GM12878 (cell line): ENCODE measurements around the gene HMMR. TPM values are rescaled to one million over a fixed set of nuclear protein-coding genes. Genes with fewer than 3 reads are reported as not detected.

Experiments
- ATAC-seq: fragments of 200-7000 bp; cut with Tn5 transposase; 3 replicates; pipeline ENCODE4 v1.9.1; 2020; ENCODE audit warnings: mild to moderate bottlenecking, moderate library complexity
- BruUV-seq: library from RNA; stranded (reverse); fragments of 400-500 nt; replicated peaks from 2 replicates; lab custom pipeline; 2021; lab: Mats Ljungman, UMichigan
- CTCF ChIA-PET: fragments of 300-600 bp; sonication (Branson Sonifier 250); formaldehyde crosslinking; extraction: SDS; loops from one replicate; lab custom pipeline; 2021; ENCODE audit warnings: inconsistent platforms; lab: Yijun Ruan, JAX
- POLR2A ChIA-PET: fragments of 350-600 bp; formaldehyde crosslinking; extraction: SDS; loops from one replicate; lab custom pipeline; 2021; ENCODE audit warnings: inconsistent platforms; lab: Charles Lee
- RAD21 ChIA-PET: fragments of 300-600 bp; sonication (Branson Sonifier 250); formaldehyde crosslinking; loops from one replicate; lab custom pipeline; 2023; ENCODE audit warnings: antibody characterized with exemption; ENCODE audit not compliant: unreplicated experiment; lab: Charles Lee
- SMC1A ChIA-PET: fragments of 300-600 bp; sonication (Branson Sonifier 250); formaldehyde crosslinking; loops from one replicate; lab custom pipeline; 2023; ENCODE audit not compliant: unreplicated experiment, uncharacterized antibody; lab: Charles Lee
- DNase-seq: peaks from one replicate; pipeline ENCODE4 v3.0.0-alpha.2; 2011; ENCODE audit warnings: low read depth, low spot score
- FAIRE-seq: peaks from 3 replicates; lab custom pipeline; 2011; peaks lifted over from hg19 to GRCh38; lab: Jason Lieb, UNC
- H2AFZ ChIP-seq: 2 replicates; pipeline ENCODE4 v1.6.0; 2011; ENCODE audit warnings: low read depth, low read length, control low read depth; ENCODE audit not compliant: control insufficient read depth
- H3K27ac ChIP-seq: 2 replicates; pipeline ENCODE4 v1.5.1; 2011; ENCODE audit warnings: control low read depth; ENCODE audit not compliant: control insufficient read depth, insufficient read depth
- H3K27me3 ChIP-seq, 2 experiments: replicated peaks in 1 of 2; 2 replicates each; pipeline versions ENCODE4 v1.6.0 to v1.6.1; 2011; ENCODE audit warnings: low read length in 1 of 2; ENCODE audit not compliant: control insufficient read depth in 2 of 2, insufficient read depth in 2 of 2
- H3K36me3 ChIP-seq, 2 experiments: 2 replicates each; pipeline ENCODE4 v1.5.1; 2011; ENCODE audit warnings: low read length in 1 of 2; ENCODE audit not compliant: control insufficient read depth in 2 of 2, insufficient read depth in 2 of 2
- H3K4me1 ChIP-seq: 2 replicates; pipeline ENCODE4 v1.6.1; 2011; ENCODE audit warnings: mild to moderate bottlenecking, low read length, moderate library complexity, mixed read lengths; ENCODE audit not compliant: control insufficient read depth, insufficient read depth
- H3K4me2 ChIP-seq: 2 replicates; pipeline ENCODE4 v1.6.0; 2011; ENCODE audit warnings: control low read depth; ENCODE audit not compliant: control insufficient read depth, insufficient read depth
- H3K4me3 ChIP-seq: fragments of 200-600 bp; sonication (generic); 2 replicates; pipeline ENCODE4 v1.5.1; 2016
- H3K79me2 ChIP-seq: 2 replicates; pipeline ENCODE4 v1.6.0; 2011; ENCODE audit warnings: low read length; ENCODE audit not compliant: control insufficient read depth, insufficient read depth
- H3K9ac ChIP-seq: 2 replicates; pipeline ENCODE4 v1.8.0; 2011; ENCODE audit warnings: low read length, control low read depth, mixed read lengths; ENCODE audit not compliant: control insufficient read depth, insufficient read depth
- H3K9me3 ChIP-seq: replicated peaks from 3 replicates; pipeline ENCODE4 v1.5.1; 2011; ENCODE audit warnings: mild to moderate bottlenecking, low read length; ENCODE audit not compliant: control insufficient read depth, insufficient read depth
- H4K20me1 ChIP-seq: 2 replicates; pipeline ENCODE4 v1.6.0; 2011; ENCODE audit not compliant: control insufficient read depth, insufficient read depth
- ATF7 ChIP-seq: fragments of 450-650 bp; IDR thresholded peaks from 2 replicates; pipeline ENCODE4 v1.6.1; 2016; ENCODE audit warnings: low read depth, mild to moderate bottlenecking
- CHD1 ChIP-seq: IDR thresholded peaks from 2 replicates; pipeline ENCODE4 v1.6.1; 2012; ENCODE audit warnings: low read depth, low read length, improper control_type of control experiment
- CREM ChIP-seq: IDR thresholded peaks from 2 replicates; pipeline ENCODE4 v1.6.1; 2014; ENCODE audit warnings: antibody characterized with exemption, low read depth
- CUX1 ChIP-seq: IDR thresholded peaks from 2 replicates; pipeline ENCODE4 v1.6.1; 2012; ENCODE audit warnings: improper control_type of control experiment, low read depth, low read length; ENCODE audit not compliant: insufficient replicate concordance
- IRF3 ChIP-seq: fragments of 450-650 bp; IDR thresholded peaks from 2 replicates; pipeline ENCODE4 v1.6.1; 2014; ENCODE audit warnings: mild to moderate bottlenecking
- KAT2A ChIP-seq: conservative IDR thresholded peaks from 2 replicates; pipeline ENCODE4 v1.6.1; 2011; ENCODE audit warnings: low read depth, low read length; ENCODE audit not compliant: control insufficient read depth
- NFYA ChIP-seq: IDR thresholded peaks from 2 replicates; pipeline ENCODE4 v1.6.1; 2011; ENCODE audit warnings: low read depth, mild to moderate bottlenecking, low read length, improper control_type of control experiment, borderline replicate concordance
- NR2C2 ChIP-seq: IDR thresholded peaks from 2 replicates; pipeline ENCODE4 v1.6.1; 2011; ENCODE audit warnings: borderline replicate concordance, low read depth; ENCODE audit not compliant: control insufficient read depth, insufficient read length
- NRF1 ChIP-seq: conservative IDR thresholded peaks from 2 replicates; pipeline ENCODE4 v1.6.1; 2011; ENCODE audit warnings: mild to moderate bottlenecking, low read depth, low read length, improper control_type of control experiment
- POLR2AphosphoS2 ChIP-seq: IDR thresholded peaks from 2 replicates; pipeline ENCODE4 v1.6.1; 2011; ENCODE audit warnings: low read depth, mild to moderate bottlenecking, low read length, improper control_type of control experiment, moderate library complexity
- PRDM15 ChIP-seq: fragments of 450-650 bp; formaldehyde crosslinking; IDR thresholded peaks from 2 replicates; pipeline ENCODE4 v1.4.0; 2020; ENCODE audit warnings: mild to moderate bottlenecking, moderate library complexity
- SMARCA5 ChIP-seq: fragments of 450-650 bp; IDR thresholded peaks from 2 replicates; pipeline ENCODE4 v1.6.1; 2017; ENCODE audit warnings: mild to moderate bottlenecking
- TAF1 ChIP-seq: IDR thresholded peaks from 2 replicates; pipeline ENCODE4 v1.6.1; 2011; ENCODE audit warnings: mild to moderate bottlenecking, low read depth, low read length, borderline replicate concordance
- YY1 ChIP-seq: IDR thresholded peaks from 2 replicates; pipeline ENCODE4 v1.6.1; 2011; ENCODE audit warnings: low read depth, mild to moderate bottlenecking, low read length
- ZNF207 ChIP-seq: fragments of 450-650 bp; IDR thresholded peaks from 2 replicates; pipeline ENCODE4 v1.6.1; 2014; ENCODE audit warnings: antibody characterized with exemption, mild to moderate bottlenecking, borderline replicate concordance
- WGBS: methylation state at CpG from one replicate; pipeline ENCODE4 v1.1.6; 2016; ENCODE audit warnings: low lambda C conversion rate; ENCODE audit not compliant: insufficient replicate concordance, insufficient coverage; ENCODE audit errors: missing lambda C conversion rate; 5-methylcytosine and 5-hydroxymethylcytosine counted together
- in situ Hi-C: fragments of 300-500 bp; cut with MboI; formaldehyde crosslinking; loops from 9 replicates; pipeline ENCODE4 v1.14.3; 2018; ENCODE audit warnings: mixed read lengths
- intact Hi-C: fragments of 100-400 bp; cut with micrococcal nuclease; formaldehyde crosslinking; loops from one replicate; pipeline ENCODE4 v1.14.2; 2022; ENCODE audit not compliant: unreplicated experiment
- polyA plus RNA-seq, 11 experiments: library from polyadenylated mRNA; depleted of rRNA in 4 of 11; unstranded in 6 of 11; stranded (reverse) in 5 of 11; fragments of >200 nt; fragmentation: Nextera tagmentation in 4 of 11; fragmentation: Illumina TruSeq in 1 of 11; extraction: Ambion mirVana in 4 of 11; extraction: Trizol in 1 of 11; gene quantifications; 1 replicate in 1 of 11; 2 replicates in 10 of 11; pipeline versions ENCODE4 v1.2.1 to v1.2.3, GENCODE V29; 2011 to 2016; ENCODE audit warnings: inconsistent platforms in 2 of 11, missing spikeins in 2 of 11, low read depth in 1 of 11
- total RNA-seq, 4 experiments: library from RNA; depleted of rRNA in 3 of 4; stranded (reverse); fragments of >200 nt in 3 of 4; fragmentation: Illumina TruSeq in 1 of 4; extraction: Trizol in 1 of 4; gene quantifications; 2 replicates each; pipeline versions ENCODE4 v1.2.1 to v1.2.3, GENCODE V29; 2013 to 2021

The HMMR gene
- total and polyA plus RNA-seq, 10 of the 15 experiments (the other 5 are each of a cell fraction or from before 2014, with no cell fraction given), result 44.1 to 122 (median 64.2) TPM

- Histone ChIP-seq H3K79me2 (no peaks in the 10 kb centered on the region), H3K4me3 (no peak overlapping the region), H2AFZ (no peak overlapping the region), H3K9ac (no peak overlapping the region), H4K20me1 (no peaks in the 10 kb centered on the region), H3K9me3 (no peaks in the 10 kb centered on the region), H3K4me2 (no peak overlapping the region), H3K36me3 (no peaks in the 10 kb centered on the region), H3K27ac (no peak overlapping the region), H3K27me3 (0 out of 4 replicates have a peak, but pooled peaks cover 0 to 3% of the 10 kb centered on the region in 2 experiments), H3K4me1 (no peaks in the 10 kb centered on the region)
- ChIA-PET SMC1A (no interaction called here), RAD21 (no interaction called here), POLR2A (no interaction called here), CTCF (no interaction called here)
- no peak for TF ChIP-seq NRF1
- TF ChIP-seq NR2C2, result no peak
- no peak for TF ChIP-seq TAF1
- no peak for TF ChIP-seq ZNF207
- no peak for TF ChIP-seq PRDM15 (CRISPR knock-in tag)
- TF ChIP-seq NFYA, result no peak
- no peak for TF ChIP-seq ATF7
- no peak for TF ChIP-seq CHD1
- no peak for TF ChIP-seq SMARCA5
- no peak for TF ChIP-seq KAT2A
- TF ChIP-seq IRF3, result no peak
- no peak for TF ChIP-seq POLR2AphosphoS2
- TF ChIP-seq CREM, result no peak
- TF ChIP-seq YY1, result no peak
- TF ChIP-seq CUX1, result no peak
- intact Hi-C loops, result no loop called here
- WGBS, result 24% methylated on average over 1 of the region's 1 CpG
- DNase-seq (no peak), FAIRE-seq (no peak), ATAC-seq (no peak)
- in situ Hi-C loops, result no loop called here
- no TSS peak for BruUV-seq
Measured at GRCh38 chr5:163540696-163541095, 80.3 kb downstream of the HMMR start.
